K562 (cell line): ENCODE data around the gene OMP. TPM values are rescaled to one million over a fixed set of nuclear protein-coding genes. Genes with fewer than 3 reads are reported as not detected.
A peak's percentile ranks its signal among the peaks of the same experiment; 100 is the strongest.

Experiments
- ATF1 ChIP-seq, 2 experiments: fragments of 450-650 bp in 1 of 2; IDR thresholded peaks; 2 replicates each; pipeline ENCODE4 v1.6.1; 2016; ENCODE audit warnings: missing compliant biosample characterization in 1 of 2, missing genetic modification characterization in 1 of 2
- CBX1 ChIP-seq: sonication (generic); IDR thresholded peaks from 2 replicates; pipeline ENCODE4 v1.6.1; 2016; ENCODE audit warnings: antibody characterized with exemption, low read depth, mild to moderate bottlenecking
- CCNT2 ChIP-seq: IDR thresholded peaks from 2 replicates; pipeline ENCODE4 v1.6.1; 2011; ENCODE audit warnings: borderline replicate concordance, low read depth, mild to moderate bottlenecking, moderate library complexity, mixed read lengths, low read length; ENCODE audit not compliant: insufficient read length; ENCODE audit errors: extremely low read depth
- EZH2 ChIP-seq: IDR thresholded peaks from 2 replicates; pipeline ENCODE4 v1.6.1; 2012; ENCODE audit warnings: low read depth, mild to moderate bottlenecking, inconsistent platforms, low read length, borderline replicate concordance
- IFI16 ChIP-seq: fragments of 250-450 bp; sonication (Bioruptor Pico); IDR thresholded peaks from 2 replicates; pipeline ENCODE4 v2.1.2; 2022; ENCODE audit warnings: mild to moderate bottlenecking, inconsistent platforms
- JUNB ChIP-seq: fragments of 450-650 bp; formaldehyde crosslinking; conservative IDR thresholded peaks from 2 replicates; pipeline ENCODE4 v1.4.0; 2020; ENCODE audit warnings: mild to moderate bottlenecking
- MEIS2 ChIP-seq: fragments of 450-650 bp; IDR thresholded peaks from 2 replicates; pipeline ENCODE4 v1.6.1; 2014; ENCODE audit warnings: mild to moderate bottlenecking; ENCODE audit not compliant: partially characterized antibody
- PHF20 ChIP-seq: fragments of 450-650 bp; IDR thresholded peaks from 2 replicates; pipeline ENCODE4 v1.6.1; 2018; ENCODE audit not compliant: partially characterized antibody
- PHTF2 ChIP-seq: fragments of 250-450 bp; sonication (Bioruptor Pico); IDR thresholded peaks from 2 replicates; pipeline ENCODE4 v1.5.0; 2021; ENCODE audit warnings: mild to moderate bottlenecking
- PYGO2 ChIP-seq: fragments of 450-650 bp; IDR thresholded peaks from 2 replicates; pipeline ENCODE4 v1.6.1; 2016; ENCODE audit warnings: mild to moderate bottlenecking, missing genetic modification characterization, moderate library complexity, missing compliant biosample characterization
- RBM14 ChIP-seq: fragments of 200-400 bp; formaldehyde crosslinking; IDR thresholded peaks from 2 replicates; pipeline ENCODE4 v1.6.1; 2018; ENCODE audit warnings: low read depth, mild to moderate bottlenecking, low read length, moderate library complexity, borderline replicate concordance; ENCODE audit not compliant: insufficient read depth
- SMARCA4 ChIP-seq: fragments of 450-650 bp; IDR thresholded peaks from 2 replicates; pipeline ENCODE4 v1.6.1; 2016
- SMARCC2 ChIP-seq: fragments of 450-650 bp; IDR thresholded peaks from 2 replicates; pipeline ENCODE4 v1.6.1; 2017; ENCODE audit warnings: antibody characterized with exemption, moderate library complexity, mild to moderate bottlenecking, low read depth
- TRIM28 ChIP-seq: fragments of 450-650 bp; IDR thresholded peaks from 2 replicates; pipeline ENCODE4 v1.6.1; 2017
- ZBTB8A ChIP-seq: fragments of 450-650 bp; IDR thresholded peaks from 2 replicates; pipeline ENCODE4 v1.6.1; 2018; ENCODE audit warnings: mild to moderate bottlenecking, moderate library complexity; ENCODE audit not compliant: partially characterized antibody
- ZNF79 ChIP-seq: fragments of 250-450 bp; sonication (Bioruptor Pico); IDR thresholded peaks from 2 replicates; pipeline ENCODE4 v1.4.0; 2020; ENCODE audit warnings: low read depth, mild to moderate bottlenecking, moderate library complexity
- polyA plus RNA-seq, 8 experiments: library from polyadenylated mRNA; depleted of rRNA in 4 of 8; stranded (reverse) in 5 of 8; unstranded in 3 of 8; fragments of >200 nt; fragmentation: Nextera tagmentation in 2 of 8; fragmentation: Illumina TruSeq in 1 of 8; extraction: Ambion mirVana in 2 of 8; extraction: Trizol in 1 of 8; gene quantifications; 2 replicates each; pipeline versions ENCODE4 v1.2.1 to v1.2.3, GENCODE V29; 2011 to 2014; ENCODE audit warnings: inconsistent platforms in 1 of 8, missing spikeins in 1 of 8
- total RNA-seq, 7 experiments: library from RNA; depleted of rRNA in 6 of 7; stranded (reverse); fragments of >200 nt in 6 of 7; fragmentation: Illumina TruSeq in 2 of 7; extraction: Trizol in 2 of 7; gene quantifications; 2 replicates each; pipeline versions ENCODE4 v1.2.1 to v1.2.3, GENCODE V29; 2011 to 2021; ENCODE audit warnings: low replicate concordance in 1 of 7
- TF ChIP-seq, protein P1 (sequence below): sonication (generic); formaldehyde crosslinking; IDR thresholded peaks from 2 replicates; pipeline ENCODE4 v1.8.0; 2022; ENCODE audit warnings: mild to moderate bottlenecking, missing genetic modification reagents
- TF ChIP-seq, protein P2 (sequence below): fragments of 450-650 bp; formaldehyde crosslinking; IDR thresholded peaks from 2 replicates; pipeline ENCODE4 v1.4.0; 2020; ENCODE audit warnings: mild to moderate bottlenecking, mixed read lengths
- TF ChIP-seq, protein P3 (sequence below): fragments of 250-450 bp; sonication (Bioruptor Pico); IDR thresholded peaks from 2 replicates; pipeline ENCODE4 v1.9.0; 2021; ENCODE audit warnings: mild to moderate bottlenecking, inconsistent platforms
- TF ChIP-seq, protein P4 (sequence below): sonication (generic); formaldehyde crosslinking; IDR thresholded peaks from 2 replicates; pipeline ENCODE4 v1.4.0; 2020; ENCODE audit warnings: mild to moderate bottlenecking, missing genetic modification reagents
- TF ChIP-seq, protein P5 (sequence below): IDR thresholded peaks from 2 replicates; pipeline ENCODE4 v1.6.1; 2011; ENCODE audit not compliant: insufficient read length; ENCODE audit errors: extremely low read depth

OMP gene
- total and polyA plus RNA-seq, 9 of the 15 experiments (the other 6 are each of a cell fraction or from before 2014, with no cell fraction given): not detected

DNA sequence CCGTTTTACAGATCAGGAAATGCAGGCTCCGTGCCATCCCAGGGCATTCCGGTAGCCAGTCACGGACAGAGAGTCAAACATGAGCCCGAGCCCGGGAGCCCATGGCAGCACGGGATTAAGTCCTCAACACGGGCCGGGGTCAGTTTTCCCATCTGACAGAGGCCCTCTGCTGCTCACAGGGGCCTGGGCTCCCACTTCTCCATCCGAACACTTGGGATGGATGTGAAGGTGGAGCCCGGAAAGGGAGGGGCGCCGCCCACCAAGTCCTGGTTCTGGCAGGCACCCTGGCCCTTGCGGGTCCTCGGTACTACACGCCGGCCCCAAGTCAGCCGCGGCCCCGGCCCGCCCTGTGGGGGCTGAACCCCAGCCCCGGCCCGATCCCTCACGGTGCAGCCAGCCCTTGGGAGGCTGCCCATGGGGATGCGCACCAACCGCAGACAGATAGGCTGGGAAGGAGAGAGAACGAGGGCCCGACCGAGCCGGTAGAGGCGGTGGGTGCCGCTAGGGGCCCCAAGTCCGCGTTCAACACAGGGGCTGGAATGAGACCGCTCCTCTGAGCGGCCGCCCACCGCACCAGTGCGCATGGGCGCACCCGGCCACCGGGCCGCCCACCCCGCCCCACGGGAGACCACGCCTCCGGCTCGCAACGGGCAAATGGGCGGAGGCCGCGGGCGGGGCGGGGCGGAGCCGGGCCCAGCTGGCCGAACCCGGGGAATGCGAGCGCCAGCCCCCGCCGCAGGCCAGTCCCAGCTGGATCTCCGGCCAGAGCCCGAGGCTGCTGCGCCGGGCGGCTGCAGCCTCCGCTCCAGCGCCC, 36.2 kb upstream of the OMP start, which contains the start of gene CAPN5 (continued):
- TF ChIP-seq ZBTB8A: no peak
- TF ChIP-seq EZH2: no peak
- TF ChIP-seq ATF1 (CRISPR knock-in tag; IDR thresholded peaks at IDR 0.05): no peak
- peak; percentile 17; the same call in 1 of the 2 replicates for TF ChIP-seq ATF1 (tag; IDR thresholded peaks at IDR 0.05)
- TF ChIP-seq, protein P1, sequence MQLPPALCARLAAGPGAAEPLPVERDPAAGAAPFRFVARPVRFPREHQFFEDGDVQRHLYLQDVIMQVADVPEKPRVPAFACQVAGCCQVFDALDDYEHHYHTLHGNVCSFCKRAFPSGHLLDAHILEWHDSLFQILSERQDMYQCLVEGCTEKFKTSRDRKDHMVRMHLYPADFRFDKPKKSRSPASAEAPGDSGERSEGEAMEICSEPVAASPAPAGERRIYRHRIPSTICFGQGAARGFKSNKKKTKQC (CRISPR knock-in tag): no peak
- no peak for TF ChIP-seq PHTF2 (CRISPR knock-in tag)
- no peak for TF ChIP-seq TRIM28
- TF ChIP-seq RBM14: no peak
- TF ChIP-seq, protein P2, sequence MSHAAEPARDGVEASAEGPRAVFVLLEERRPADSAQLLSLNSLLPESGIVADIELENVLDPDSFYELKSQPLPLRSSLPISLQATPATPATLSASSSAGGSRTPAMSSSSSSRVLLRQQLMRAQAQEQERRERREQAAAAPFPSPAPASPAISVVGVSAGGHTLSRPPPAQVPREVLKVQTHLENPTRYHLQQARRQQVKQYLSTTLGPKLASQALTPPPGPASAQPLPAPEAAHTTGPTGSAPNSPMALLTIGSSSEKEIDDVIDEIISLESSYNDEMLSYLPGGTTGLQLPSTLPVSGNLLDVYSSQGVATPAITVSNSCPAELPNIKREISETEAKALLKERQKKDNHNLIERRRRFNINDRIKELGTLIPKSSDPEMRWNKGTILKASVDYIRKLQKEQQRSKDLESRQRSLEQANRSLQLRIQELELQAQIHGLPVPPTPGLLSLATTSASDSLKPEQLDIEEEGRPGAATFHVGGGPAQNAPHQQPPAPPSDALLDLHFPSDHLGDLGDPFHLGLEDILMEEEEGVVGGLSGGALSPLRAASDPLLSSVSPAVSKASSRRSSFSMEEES (CRISPR knock-in tag): no peak
- TF ChIP-seq IFI16 (CRISPR knock-in tag): no peak
- TF ChIP-seq PYGO2 (tag): no peak
- TF ChIP-seq, protein P3, sequence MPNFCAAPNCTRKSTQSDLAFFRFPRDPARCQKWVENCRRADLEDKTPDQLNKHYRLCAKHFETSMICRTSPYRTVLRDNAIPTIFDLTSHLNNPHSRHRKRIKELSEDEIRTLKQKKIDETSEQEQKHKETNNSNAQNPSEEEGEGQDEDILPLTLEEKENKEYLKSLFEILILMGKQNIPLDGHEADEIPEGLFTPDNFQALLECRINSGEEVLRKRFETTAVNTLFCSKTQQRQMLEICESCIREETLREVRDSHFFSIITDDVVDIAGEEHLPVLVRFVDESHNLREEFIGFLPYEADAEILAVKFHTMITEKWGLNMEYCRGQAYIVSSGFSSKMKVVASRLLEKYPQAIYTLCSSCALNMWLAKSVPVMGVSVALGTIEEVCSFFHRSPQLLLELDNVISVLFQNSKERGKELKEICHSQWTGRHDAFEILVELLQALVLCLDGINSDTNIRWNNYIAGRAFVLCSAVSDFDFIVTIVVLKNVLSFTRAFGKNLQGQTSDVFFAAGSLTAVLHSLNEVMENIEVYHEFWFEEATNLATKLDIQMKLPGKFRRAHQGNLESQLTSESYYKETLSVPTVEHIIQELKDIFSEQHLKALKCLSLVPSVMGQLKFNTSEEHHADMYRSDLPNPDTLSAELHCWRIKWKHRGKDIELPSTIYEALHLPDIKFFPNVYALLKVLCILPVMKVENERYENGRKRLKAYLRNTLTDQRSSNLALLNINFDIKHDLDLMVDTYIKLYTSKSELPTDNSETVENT (CRISPR knock-in tag): no peak; the same call in 1 of the 2 replicates
- no peak for TF ChIP-seq JUNB
- TF ChIP-seq, protein P4, sequence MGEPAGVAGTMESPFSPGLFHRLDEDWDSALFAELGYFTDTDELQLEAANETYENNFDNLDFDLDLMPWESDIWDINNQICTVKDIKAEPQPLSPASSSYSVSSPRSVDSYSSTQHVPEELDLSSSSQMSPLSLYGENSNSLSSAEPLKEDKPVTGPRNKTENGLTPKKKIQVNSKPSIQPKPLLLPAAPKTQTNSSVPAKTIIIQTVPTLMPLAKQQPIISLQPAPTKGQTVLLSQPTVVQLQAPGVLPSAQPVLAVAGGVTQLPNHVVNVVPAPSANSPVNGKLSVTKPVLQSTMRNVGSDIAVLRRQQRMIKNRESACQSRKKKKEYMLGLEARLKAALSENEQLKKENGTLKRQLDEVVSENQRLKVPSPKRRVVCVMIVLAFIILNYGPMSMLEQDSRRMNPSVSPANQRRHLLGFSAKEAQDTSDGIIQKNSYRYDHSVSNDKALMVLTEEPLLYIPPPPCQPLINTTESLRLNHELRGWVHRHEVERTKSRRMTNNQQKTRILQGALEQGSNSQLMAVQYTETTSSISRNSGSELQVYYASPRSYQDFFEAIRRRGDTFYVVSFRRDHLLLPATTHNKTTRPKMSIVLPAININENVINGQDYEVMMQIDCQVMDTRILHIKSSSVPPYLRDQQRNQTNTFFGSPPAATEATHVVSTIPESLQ (CRISPR knock-in tag): no peak
- no peak for TF ChIP-seq ZNF79
- TF ChIP-seq, protein P5, sequence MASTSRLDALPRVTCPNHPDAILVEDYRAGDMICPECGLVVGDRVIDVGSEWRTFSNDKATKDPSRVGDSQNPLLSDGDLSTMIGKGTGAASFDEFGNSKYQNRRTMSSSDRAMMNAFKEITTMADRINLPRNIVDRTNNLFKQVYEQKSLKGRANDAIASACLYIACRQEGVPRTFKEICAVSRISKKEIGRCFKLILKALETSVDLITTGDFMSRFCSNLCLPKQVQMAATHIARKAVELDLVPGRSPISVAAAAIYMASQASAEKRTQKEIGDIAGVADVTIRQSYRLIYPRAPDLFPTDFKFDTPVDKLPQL: no peak
- no peak for TF ChIP-seq SMARCA4
- no peak for TF ChIP-seq CBX1
- TF ChIP-seq PHF20: no peak
- no peak for TF ChIP-seq SMARCC2
- peak; percentile 39 for TF ChIP-seq MEIS2
- peak; percentile 90 for TF ChIP-seq CCNT2
